HFF-Myc (cell line): Measurements from ENCODE around the gene FBXO10.

Experiments used
- DNase-seq: peaks from one replicate; pipeline ENCODE4 v3.0.0-alpha.2; 2011; ENCODE audit warnings: low read depth; ENCODE audit errors: extremely low read depth
- H3K4me3 ChIP-seq: replicated peaks from 2 replicates; pipeline ENCODE4 v1.5.1; 2011; ENCODE audit warnings: low read depth, mild to moderate bottlenecking, control low read depth, low read length
- CTCF ChIP-seq: IDR thresholded peaks from 2 replicates; pipeline ENCODE4 v1.5.1; 2012; ENCODE audit warnings: mild to moderate bottlenecking, low read depth, low read length, control low read depth; ENCODE audit errors: missing control alignments

The FBXO10 gene

GRCh38 chr9:37464426-37465248 is 111.5 kb downstream of the FBXO10 start:
- H3K4me3 ChIP-seq = peak overlapping the region; percentile 91
- no peak for DNase-seq
- TF ChIP-seq CTCF = no peak

GRCh38 chr9:37464006-37464405 is 112.2 kb downstream of the FBXO10 start:
- H3K4me3 ChIP-seq = peak overlapping the region; percentile 91
- no peak for TF ChIP-seq CTCF
- DNase-seq = no peak
